SK-N-SH (cell line): ENCODE data around the gene REEP3. TPM values are rescaled to one million over a fixed set of nuclear protein-coding genes. Genes with fewer than 3 reads are reported as not detected.

Experiments
- CTCF ChIA-PET: fragments of 300-600, 350-600 bp; formaldehyde crosslinking; extraction: SDS; loops from one replicate; lab custom pipeline; 2021; lab: Yijun Ruan, JAX
- POLR2A ChIA-PET: fragments of 350-600 bp; sonication (Branson Sonifier 250); formaldehyde crosslinking; extraction: SDS; loops from one replicate; lab custom pipeline; 2020; ENCODE audit warnings: antibody characterized with exemption, inconsistent platforms; lab: Yijun Ruan, JAX
- DNase-seq: peaks from one replicate; pipeline ENCODE4 v3.0.0; 2012
- H2AFZ ChIP-seq: fragments of 200-600 bp; sonication (generic); 2 replicates; pipeline ENCODE4 v1.8.1; 2016; ENCODE audit warnings: antibody characterized with exemption, mild to moderate bottlenecking, low read depth
- H3F3A ChIP-seq: fragments of 200-600 bp; sonication (generic); replicated peaks from 2 replicates; pipeline ENCODE3; 2016; ENCODE audit warnings: antibody characterized with exemption, mild to moderate bottlenecking; ENCODE audit not compliant: insufficient read depth
- H3K27ac ChIP-seq, 2 experiments: fragments of 200-500 bp in 1 of 2; fragments of 200-600 bp in 1 of 2; sonication (Bioruptor generic) in 1 of 2; sonication (generic), shearing (Covaris generic) in 1 of 2; 2 replicates each; pipeline versions ENCODE4 v1.5.1 to v1.6.1; 2014 to 2016; ENCODE audit warnings: low read depth in 2 of 2, inconsistent platforms in 1 of 2, low read length in 1 of 2, mild to moderate bottlenecking in 1 of 2, mixed read lengths in 1 of 2
- H3K27me3 ChIP-seq: fragments of 200-600 bp; sonication (generic), shearing (Covaris generic); 2 replicates; pipeline ENCODE4 v1.6.1; 2016; ENCODE audit warnings: mixed run types; ENCODE audit not compliant: insufficient read depth
- H3K36me3 ChIP-seq, 2 experiments: fragments of 200-500 bp in 1 of 2; fragments of 200-600 bp in 1 of 2; sonication (Bioruptor generic) in 1 of 2; sonication (generic) in 1 of 2; replicated peaks in 1 of 2; 2 replicates each; pipeline versions ENCODE3 to v1.5.1; 2014 to 2016; ENCODE audit warnings: low read length in 1 of 2, mild to moderate bottlenecking in 1 of 2; ENCODE audit not compliant: insufficient read depth in 2 of 2, control insufficient read depth in 1 of 2
- H3K4me1 ChIP-seq, 2 experiments: fragments of 200-500 bp in 1 of 2; fragments of 200-600 bp in 1 of 2; sonication (Bioruptor generic) in 1 of 2; sonication (generic), shearing (Covaris generic) in 1 of 2; 2 replicates each; pipeline versions ENCODE4 v1.5.1 to v1.6.1; 2014 to 2016; ENCODE audit warnings: low read depth in 1 of 2, low read length in 1 of 2, mixed run types in 1 of 2; ENCODE audit not compliant: insufficient read depth in 2 of 2, control insufficient read depth in 1 of 2
- H3K4me2 ChIP-seq: fragments of 200-600 bp; sonication (generic), shearing (Covaris generic); 2 replicates; pipeline ENCODE4 v1.6.1; 2017; ENCODE audit warnings: mixed run types
- H3K4me3 ChIP-seq, 2 experiments: fragments of 200-500 bp in 1 of 2; fragments of 200-600 bp in 1 of 2; sonication (Bioruptor generic) in 1 of 2; sonication (generic), shearing (Covaris generic) in 1 of 2; 2 replicates each; pipeline versions ENCODE4 v1.5.1 to v1.8.1; 2014 to 2016; ENCODE audit warnings: low read depth in 2 of 2, inconsistent platforms in 1 of 2, low read length in 1 of 2, mild to moderate bottlenecking in 1 of 2, mixed read lengths in 1 of 2, moderate library complexity in 1 of 2
- H3K79me2 ChIP-seq: fragments of 200-600 bp; sonication (generic); 2 replicates; pipeline ENCODE4 v1.8.1; 2017; ENCODE audit warnings: mild to moderate bottlenecking; ENCODE audit not compliant: insufficient read depth
- H3K9ac ChIP-seq: fragments of 200-600 bp; sonication (generic); 2 replicates; pipeline ENCODE4 v1.6.1; 2017; ENCODE audit warnings: mixed run types
- H3K9me2 ChIP-seq: fragments of 200-600 bp; sonication (generic); 2 replicates; pipeline ENCODE4 v1.6.1; 2017; ENCODE audit warnings: mixed run types
- H3K9me3 ChIP-seq: fragments of 200-600 bp; sonication (generic); 2 replicates; pipeline ENCODE4 v1.6.1; 2017; ENCODE audit warnings: mixed run types, mild to moderate bottlenecking, moderate library complexity
- H4K20me1 ChIP-seq: fragments of 200-600 bp; sonication (generic); 2 replicates; pipeline ENCODE4 v1.6.1; 2017; ENCODE audit warnings: mild to moderate bottlenecking, mixed run types; ENCODE audit not compliant: insufficient read depth
- CHD2 ChIP-seq: fragments of 150-350 bp; IDR thresholded peaks from 2 replicates; pipeline ENCODE4 v1.6.1; 2018; ENCODE audit warnings: low read length; ENCODE audit not compliant: partially characterized antibody
- ELF1 ChIP-seq: IDR thresholded peaks from 2 replicates; pipeline ENCODE4 v1.4.0; 2012
- FOSL2 ChIP-seq: IDR thresholded peaks from 2 replicates; pipeline ENCODE4 v1.4.0; 2012; ENCODE audit warnings: low read depth, mild to moderate bottlenecking, moderate library complexity, borderline replicate concordance
- FOXM1 ChIP-seq: IDR thresholded peaks from 2 replicates; pipeline ENCODE4 v1.4.0; 2012; ENCODE audit warnings: low read depth, mild to moderate bottlenecking
- GATA2 ChIP-seq: sonication (generic); formaldehyde crosslinking; IDR thresholded peaks from 2 replicates; pipeline ENCODE4 v1.5.0; 2020; ENCODE audit warnings: mild to moderate bottlenecking, missing genetic modification reagents
- JUND ChIP-seq: IDR thresholded peaks from 2 replicates; pipeline ENCODE4 v1.4.0; 2012
- MEF2A ChIP-seq: IDR thresholded peaks from 2 replicates; pipeline ENCODE4 v1.4.0; 2012; ENCODE audit warnings: low read depth, borderline replicate concordance
- MXI1 ChIP-seq: IDR thresholded peaks from 2 replicates; pipeline ENCODE4 v1.6.1; 2012; ENCODE audit warnings: mild to moderate bottlenecking, low read depth, low read length, improper control_type of control experiment
- NFIC ChIP-seq: IDR thresholded peaks from 2 replicates; pipeline ENCODE4 v1.4.0; 2012; ENCODE audit warnings: borderline replicate concordance
- RAD21 ChIP-seq: IDR thresholded peaks from 2 replicates; pipeline ENCODE4 v1.6.1; 2012; ENCODE audit warnings: mild to moderate bottlenecking, low read length
- RCOR1 ChIP-seq: fragments of 150-350 bp; IDR thresholded peaks from 2 replicates; pipeline ENCODE4 v1.6.1; 2017; ENCODE audit warnings: antibody characterized with exemption, low read length
- RFX5 ChIP-seq: IDR thresholded peaks from 2 replicates; pipeline ENCODE4 v1.6.1; 2012; ENCODE audit warnings: mild to moderate bottlenecking, improper control_type of control experiment, low read length
- RXRA ChIP-seq: IDR thresholded peaks from 2 replicates; pipeline ENCODE4 v1.4.0; 2012; ENCODE audit warnings: low read depth, mild to moderate bottlenecking, borderline replicate concordance
- SIN3A ChIP-seq: IDR thresholded peaks from 2 replicates; pipeline ENCODE4 v1.6.1; 2012; ENCODE audit warnings: low read depth, mild to moderate bottlenecking, low read length, moderate library complexity, borderline replicate concordance
- SMC3 ChIP-seq: IDR thresholded peaks from 2 replicates; pipeline ENCODE4 v1.6.1; 2012; ENCODE audit warnings: low read depth, low read length, improper control_type of control experiment
- TAF1 ChIP-seq: IDR thresholded peaks from 2 replicates; pipeline ENCODE4 v1.6.1; 2012; ENCODE audit warnings: low read depth, mild to moderate bottlenecking, low read length, moderate library complexity, borderline replicate concordance
- TCF12 ChIP-seq: IDR thresholded peaks from 2 replicates; pipeline ENCODE4 v1.4.0; 2012
- YY1 ChIP-seq: IDR thresholded peaks from 2 replicates; pipeline ENCODE4 v1.4.0; 2012; ENCODE audit warnings: low read depth, mild to moderate bottlenecking
- WGBS: methylation state at CpG from one replicate; pipeline ENCODE4 v1.1.6; 2017; ENCODE audit warnings: low lambda C conversion rate; 5-methylcytosine and 5-hydroxymethylcytosine counted together
- polyA plus RNA-seq, 3 experiments: library from polyadenylated mRNA; depleted of rRNA; stranded (reverse); fragments of >200 nt; gene quantifications; 2 replicates each; pipeline ENCODE4 v1.2.3, GENCODE V29; 2012
- TF ChIP-seq, protein P1 (sequence below): IDR thresholded peaks from 2 replicates; pipeline ENCODE4; 2012
- TF ChIP-seq, protein P2 (sequence below): IDR thresholded peaks from 2 replicates; pipeline ENCODE4 v1.4.0; 2012; ENCODE audit warnings: low read depth
- TF ChIP-seq, protein P3 (sequence below): IDR thresholded peaks from 2 replicates; pipeline ENCODE4 v1.4.0; 2012; ENCODE audit warnings: low read depth, borderline replicate concordance
- TF ChIP-seq, protein P4 (sequence below): IDR thresholded peaks from 2 replicates; pipeline ENCODE4 v1.6.1; 2012; ENCODE audit warnings: mild to moderate bottlenecking, low read depth, low read length, moderate library complexity
- TF ChIP-seq, protein P5 (sequence below): fragments of 150-350 bp; IDR thresholded peaks from 2 replicates; pipeline ENCODE4 v1.6.1; 2017; ENCODE audit warnings: antibody characterized with exemption, low read length, low read depth, borderline replicate concordance
- TF ChIP-seq, protein P6 (sequence below): fragments of 200-600 bp; sonication (generic); IDR thresholded peaks from 2 replicates; pipeline ENCODE4 v1.6.1; 2017; ENCODE audit warnings: antibody characterized with exemption, mild to moderate bottlenecking, moderate library complexity

The REEP3 gene
- polyA plus RNA-seq, 1 of the 3 experiments (the other 2 are of a cell fraction), result 7.6 TPM

DNA sequence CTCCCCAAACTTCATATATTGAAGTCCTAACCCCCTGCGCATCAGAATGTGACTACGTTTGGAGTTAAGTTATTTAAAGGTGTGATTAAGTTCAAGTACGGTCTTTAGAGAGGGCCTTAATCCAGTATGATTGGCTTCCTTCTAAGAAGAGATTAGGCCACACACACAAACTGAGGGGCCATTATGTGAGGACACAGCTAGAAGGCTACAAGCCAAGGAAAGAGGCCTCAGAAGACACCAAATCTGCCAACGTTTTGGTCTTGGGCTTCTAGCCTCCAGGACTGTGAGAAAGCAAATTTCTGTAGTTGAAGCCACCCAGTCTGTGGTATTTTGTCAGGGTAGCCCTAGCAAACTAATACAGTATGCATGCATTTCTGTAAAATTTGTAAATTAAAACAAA is 41.7 kb downstream of the REEP3 start (continued):
- TF ChIP-seq, protein P1, sequence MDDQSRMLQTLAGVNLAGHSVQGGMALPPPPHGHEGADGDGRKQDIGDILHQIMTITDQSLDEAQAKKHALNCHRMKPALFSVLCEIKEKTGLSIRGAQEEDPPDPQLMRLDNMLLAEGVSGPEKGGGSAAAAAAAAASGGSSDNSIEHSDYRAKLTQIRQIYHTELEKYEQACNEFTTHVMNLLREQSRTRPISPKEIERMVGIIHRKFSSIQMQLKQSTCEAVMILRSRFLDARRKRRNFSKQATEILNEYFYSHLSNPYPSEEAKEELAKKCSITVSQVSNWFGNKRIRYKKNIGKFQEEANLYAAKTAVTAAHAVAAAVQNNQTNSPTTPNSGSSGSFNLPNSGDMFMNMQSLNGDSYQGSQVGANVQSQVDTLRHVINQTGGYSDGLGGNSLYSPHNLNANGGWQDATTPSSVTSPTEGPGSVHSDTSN, result no peak
- no peak for TF ChIP-seq SMC3
- no peak for TF ChIP-seq RCOR1
- no peak for TF ChIP-seq MXI1
- TF ChIP-seq MEF2A, result no peak
- no peak for TF ChIP-seq CHD2
- no peak for TF ChIP-seq YY1
- no peak for TF ChIP-seq RXRA
- no peak for TF ChIP-seq SIN3A

DNA sequence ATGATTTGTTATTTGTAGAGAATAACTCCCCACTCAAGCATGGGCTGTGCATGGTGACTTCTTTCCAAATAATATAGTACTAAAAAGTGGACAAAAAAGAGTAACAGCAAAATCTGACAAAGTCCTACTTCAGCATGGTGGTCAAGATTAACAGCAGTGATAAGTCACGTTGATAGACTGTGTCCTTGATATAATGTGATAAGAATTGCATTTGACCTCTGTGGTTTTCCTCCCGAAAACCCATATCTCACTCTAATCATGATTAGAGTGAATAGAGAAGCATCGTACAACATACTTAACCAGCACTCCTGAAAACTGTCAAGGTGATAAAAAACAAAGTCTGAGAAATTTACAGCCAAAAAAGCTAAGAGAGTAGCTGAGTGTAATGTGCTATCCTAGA is 42.4 kb downstream of the REEP3 start:
- Histone ChIP-seq H3K27me3 (no peaks in the 10 kb centered on the region), H3K4me3 (no peak overlapping the region), H3K36me3 (peaks cover 0 to 6% of the 10 kb centered on the region in 2 experiments), H3F3A (peaks cover 4% of the 10 kb centered on the region), H3K4me2 (no peak overlapping the region), H2AFZ (no peak overlapping the region), H3K4me1 (peaks cover 0 to 14% of the 10 kb centered on the region in 2 experiments; a peak in 2 of 4 replicates), H3K9me2 (no peaks in the 10 kb centered on the region), H4K20me1 (no peaks in the 10 kb centered on the region), H3K9me3 (no peaks in the 10 kb centered on the region), H3K79me2 (peaks cover 27% of the 10 kb centered on the region), H3K9ac (no peak overlapping the region), H3K27ac (peak overlapping the region in 1 of 2 experiments; percentile 64; a peak in 2 of 4 replicates)
- CTCF ChIA-PET, result interaction anchor here (1.0 kb wide), 1 partner anchor 10 kb away, joined by 3 read pairs; no protein-coding TSS in a partner anchor
- WGBS, result 31% methylated on average over 3 of the region's 3 CpGs
- POLR2A ChIA-PET, result no interaction called here
- no peak for DNase-seq
- TF ChIP-seq TCF12 (0 out of 2 replicates have a peak, but pooled peaks have one; percentile 22), RXRA (0 out of 2 replicates have a peak, but pooled peaks have one; percentile 16), MXI1 (no peak), TAF1 (no peak), SMC3 (no peak), ELF1 (no peak), FOXM1 (no peak), CHD2 (no peak), YY1 (no peak), NFIC (no peak), RAD21 (no peak), FOSL2 (no peak), GATA2 (CRISPR knock-in tag) (peak; percentile 50; the same call in 1 of the 2 replicates), RFX5 (no peak), JUND (no peak)
- TF ChIP-seq, protein P2, sequence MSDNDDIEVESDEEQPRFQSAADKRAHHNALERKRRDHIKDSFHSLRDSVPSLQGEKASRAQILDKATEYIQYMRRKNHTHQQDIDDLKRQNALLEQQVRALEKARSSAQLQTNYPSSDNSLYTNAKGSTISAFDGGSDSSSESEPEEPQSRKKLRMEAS, result no peak
- TF ChIP-seq, protein P3, sequence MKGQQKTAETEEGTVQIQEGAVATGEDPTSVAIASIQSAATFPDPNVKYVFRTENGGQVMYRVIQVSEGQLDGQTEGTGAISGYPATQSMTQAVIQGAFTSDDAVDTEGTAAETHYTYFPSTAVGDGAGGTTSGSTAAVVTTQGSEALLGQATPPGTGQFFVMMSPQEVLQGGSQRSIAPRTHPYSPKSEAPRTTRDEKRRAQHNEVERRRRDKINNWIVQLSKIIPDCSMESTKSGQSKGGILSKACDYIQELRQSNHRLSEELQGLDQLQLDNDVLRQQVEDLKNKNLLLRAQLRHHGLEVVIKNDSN, result no peak
- TF ChIP-seq, protein P4, sequence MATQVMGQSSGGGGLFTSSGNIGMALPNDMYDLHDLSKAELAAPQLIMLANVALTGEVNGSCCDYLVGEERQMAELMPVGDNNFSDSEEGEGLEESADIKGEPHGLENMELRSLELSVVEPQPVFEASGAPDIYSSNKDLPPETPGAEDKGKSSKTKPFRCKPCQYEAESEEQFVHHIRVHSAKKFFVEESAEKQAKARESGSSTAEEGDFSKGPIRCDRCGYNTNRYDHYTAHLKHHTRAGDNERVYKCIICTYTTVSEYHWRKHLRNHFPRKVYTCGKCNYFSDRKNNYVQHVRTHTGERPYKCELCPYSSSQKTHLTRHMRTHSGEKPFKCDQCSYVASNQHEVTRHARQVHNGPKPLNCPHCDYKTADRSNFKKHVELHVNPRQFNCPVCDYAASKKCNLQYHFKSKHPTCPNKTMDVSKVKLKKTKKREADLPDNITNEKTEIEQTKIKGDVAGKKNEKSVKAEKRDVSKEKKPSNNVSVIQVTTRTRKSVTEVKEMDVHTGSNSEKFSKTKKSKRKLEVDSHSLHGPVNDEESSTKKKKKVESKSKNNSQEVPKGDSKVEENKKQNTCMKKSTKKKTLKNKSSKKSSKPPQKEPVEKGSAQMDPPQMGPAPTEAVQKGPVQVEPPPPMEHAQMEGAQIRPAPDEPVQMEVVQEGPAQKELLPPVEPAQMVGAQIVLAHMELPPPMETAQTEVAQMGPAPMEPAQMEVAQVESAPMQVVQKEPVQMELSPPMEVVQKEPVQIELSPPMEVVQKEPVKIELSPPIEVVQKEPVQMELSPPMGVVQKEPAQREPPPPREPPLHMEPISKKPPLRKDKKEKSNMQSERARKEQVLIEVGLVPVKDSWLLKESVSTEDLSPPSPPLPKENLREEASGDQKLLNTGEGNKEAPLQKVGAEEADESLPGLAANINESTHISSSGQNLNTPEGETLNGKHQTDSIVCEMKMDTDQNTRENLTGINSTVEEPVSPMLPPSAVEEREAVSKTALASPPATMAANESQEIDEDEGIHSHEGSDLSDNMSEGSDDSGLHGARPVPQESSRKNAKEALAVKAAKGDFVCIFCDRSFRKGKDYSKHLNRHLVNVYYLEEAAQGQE, result no peak
- TF ChIP-seq, protein P5, sequence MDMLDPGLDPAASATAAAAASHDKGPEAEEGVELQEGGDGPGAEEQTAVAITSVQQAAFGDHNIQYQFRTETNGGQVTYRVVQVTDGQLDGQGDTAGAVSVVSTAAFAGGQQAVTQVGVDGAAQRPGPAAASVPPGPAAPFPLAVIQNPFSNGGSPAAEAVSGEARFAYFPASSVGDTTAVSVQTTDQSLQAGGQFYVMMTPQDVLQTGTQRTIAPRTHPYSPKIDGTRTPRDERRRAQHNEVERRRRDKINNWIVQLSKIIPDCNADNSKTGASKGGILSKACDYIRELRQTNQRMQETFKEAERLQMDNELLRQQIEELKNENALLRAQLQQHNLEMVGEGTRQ, result no peak
- TF ChIP-seq, protein P6, sequence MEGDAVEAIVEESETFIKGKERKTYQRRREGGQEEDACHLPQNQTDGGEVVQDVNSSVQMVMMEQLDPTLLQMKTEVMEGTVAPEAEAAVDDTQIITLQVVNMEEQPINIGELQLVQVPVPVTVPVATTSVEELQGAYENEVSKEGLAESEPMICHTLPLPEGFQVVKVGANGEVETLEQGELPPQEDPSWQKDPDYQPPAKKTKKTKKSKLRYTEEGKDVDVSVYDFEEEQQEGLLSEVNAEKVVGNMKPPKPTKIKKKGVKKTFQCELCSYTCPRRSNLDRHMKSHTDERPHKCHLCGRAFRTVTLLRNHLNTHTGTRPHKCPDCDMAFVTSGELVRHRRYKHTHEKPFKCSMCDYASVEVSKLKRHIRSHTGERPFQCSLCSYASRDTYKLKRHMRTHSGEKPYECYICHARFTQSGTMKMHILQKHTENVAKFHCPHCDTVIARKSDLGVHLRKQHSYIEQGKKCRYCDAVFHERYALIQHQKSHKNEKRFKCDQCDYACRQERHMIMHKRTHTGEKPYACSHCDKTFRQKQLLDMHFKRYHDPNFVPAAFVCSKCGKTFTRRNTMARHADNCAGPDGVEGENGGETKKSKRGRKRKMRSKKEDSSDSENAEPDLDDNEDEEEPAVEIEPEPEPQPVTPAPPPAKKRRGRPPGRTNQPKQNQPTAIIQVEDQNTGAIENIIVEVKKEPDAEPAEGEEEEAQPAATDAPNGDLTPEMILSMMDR, result no peak
